Smooth muscle cell (in vitro differentiated cells): ENCODE results near the gene CTNNB1. TPM values are rescaled to one million over a fixed set of nuclear protein-coding genes. Genes with fewer than 3 reads are reported as not detected.

ENCODE experiments used
- DNase-seq: peaks from one replicate; lab custom pipeline; 2025; ENCODE audit not compliant: unreplicated experiment; lab: John Stamatoyannopoulos, UW
- H2AFZ ChIP-seq: fragments of 200-600 bp; sonication (generic); 2 replicates; pipeline ENCODE4 v1.6.0; 2016; ENCODE audit warnings: antibody characterized with exemption, low read depth, mild to moderate bottlenecking
- H3F3A ChIP-seq: fragments of 200-600 bp; sonication (generic); 2 replicates; pipeline ENCODE4 v1.6.0; 2017; ENCODE audit warnings: antibody characterized with exemption, low read depth
- H3K27ac ChIP-seq: fragments of 200-600 bp; sonication (generic); 2 replicates; pipeline ENCODE4 v1.5.1; 2016; ENCODE audit warnings: low read depth, mild to moderate bottlenecking
- H3K27me3 ChIP-seq: fragments of 200-600 bp; sonication (generic); 2 replicates; pipeline ENCODE4 v1.6.1; 2016; ENCODE audit warnings: low read depth, mild to moderate bottlenecking
- H3K36me3 ChIP-seq: fragments of 200-600 bp; sonication (generic); 2 replicates; pipeline ENCODE4 v1.5.1; 2016; ENCODE audit warnings: low read depth
- H3K4me1 ChIP-seq: fragments of 200-600 bp; sonication (generic); 2 replicates; pipeline ENCODE4 v1.5.1; 2016; ENCODE audit warnings: low read depth
- H3K4me2 ChIP-seq: fragments of 200-600 bp; sonication (generic); 2 replicates; pipeline ENCODE4 v1.6.0; 2016; ENCODE audit warnings: mild to moderate bottlenecking
- H3K4me3 ChIP-seq: fragments of 200-600 bp; sonication (generic); 2 replicates; pipeline ENCODE4 v1.5.1; 2016; ENCODE audit warnings: mild to moderate bottlenecking
- H3K79me2 ChIP-seq: fragments of 200-600 bp; sonication (generic); 2 replicates; pipeline ENCODE4 v1.6.0; 2016; ENCODE audit warnings: low read depth, mild to moderate bottlenecking
- H3K9ac ChIP-seq: fragments of 200-600 bp; sonication (generic); 2 replicates; pipeline ENCODE4 v1.6.0; 2016; ENCODE audit warnings: low read depth
- H3K9me3 ChIP-seq: fragments of 200-600 bp; sonication (generic); replicated peaks from 2 replicates; pipeline ENCODE4 v1.5.1; 2016; ENCODE audit warnings: low read depth
- H4K20me1 ChIP-seq: fragments of 200-600 bp; sonication (generic); 2 replicates; pipeline ENCODE4 v1.6.0; 2016; ENCODE audit warnings: low read depth
- CTCF ChIP-seq: fragments of 200-600 bp; sonication (generic); IDR thresholded peaks from 2 replicates; pipeline ENCODE4 v1.5.1; 2017; ENCODE audit warnings: borderline replicate concordance, mild to moderate bottlenecking, antibody characterized with exemption; ENCODE audit not compliant: insufficient read depth, poor library complexity, severe bottlenecking
- WGBS: methylation state at CpG from one replicate; pipeline ENCODE4 v1.1.7; 2016; ENCODE audit warnings: low lambda C conversion rate; 5-methylcytosine and 5-hydroxymethylcytosine counted together
- polyA plus RNA-seq: library from polyadenylated mRNA; unstranded; fragments of >200 nt; fragmentation: Nextera tagmentation; extraction: Ambion mirVana; gene quantifications from 2 replicates; pipeline ENCODE4 v1.2.1, GENCODE V29; 2016
- total RNA-seq: library from RNA; depleted of rRNA; stranded (reverse); fragments of >200 nt; gene quantifications from 2 replicates; pipeline ENCODE4 v1.2.3, GENCODE V29; 2014

The CTNNB1 gene
- total and polyA plus RNA-seq, 2 experiments from 2014 or later = 167 to 957 TPM

GRCh38 chr3:41213588-41213987, 14.3 kb downstream of the CTNNB1 start:
- H3K9me3 ChIP-seq = no peaks in the 10 kb centered on the region
- H3K4me3 ChIP-seq = no peak overlapping the region
- H3K9ac ChIP-seq = no peak overlapping the region
- peaks cover 100% of the 10 kb centered on the region for H4K20me1 ChIP-seq
- peaks cover 19% of the 10 kb centered on the region for H3K4me1 ChIP-seq
- H3K27ac ChIP-seq = peak overlapping the region; percentile 59
- peaks cover 21% of the 10 kb centered on the region for H3F3A ChIP-seq
- H3K27me3 ChIP-seq = no peaks in the 10 kb centered on the region
- 71% methylated on average over 2 of the region's 2 CpGs for WGBS
- H2AFZ ChIP-seq = no peak overlapping the region
- TF ChIP-seq CTCF = no peak
- H3K4me2 ChIP-seq = peak overlapping the region; percentile 45
- no peak for DNase-seq
- H3K79me2 ChIP-seq = peaks cover 100% of the 10 kb centered on the region
- no peaks in the 10 kb centered on the region for H3K36me3 ChIP-seq

- H3K36me3 ChIP-seq = no peaks in the 10 kb centered on the region
- 78% methylated on average over 2 of the region's 2 CpGs for WGBS
- no peak for DNase-seq
- H3K4me2 ChIP-seq = peak overlapping the region; percentile 16
- peak overlapping the region; percentile 15 for H3K27ac ChIP-seq
- peaks cover 13% of the 10 kb centered on the region for H3F3A ChIP-seq
- no peak overlapping the region for H2AFZ ChIP-seq
- peaks cover 100% of the 10 kb centered on the region for H4K20me1 ChIP-seq
- H3K9me3 ChIP-seq = no peaks in the 10 kb centered on the region
- H3K9ac ChIP-seq = no peak overlapping the region
- H3K4me3 ChIP-seq = no peak overlapping the region
- H3K27me3 ChIP-seq = no peaks in the 10 kb centered on the region
- H3K79me2 ChIP-seq = peaks cover 100% of the 10 kb centered on the region
- H3K4me1 ChIP-seq = peaks cover 19% of the 10 kb centered on the region
- no peak for TF ChIP-seq CTCF
Observed at GRCh38 chr3:41216422-41216821, 17.1 kb downstream of the CTNNB1 start.

GRCh38 chr3:41216993-41217392, 17.7 kb downstream of the CTNNB1 start:
- H3K9me3 ChIP-seq = no peaks in the 10 kb centered on the region
- peaks cover 12% of the 10 kb centered on the region for H3F3A ChIP-seq
- H4K20me1 ChIP-seq = peaks cover 100% of the 10 kb centered on the region
- peak overlapping the region; percentile 16 for H3K4me2 ChIP-seq
- peaks cover 100% of the 10 kb centered on the region for H3K79me2 ChIP-seq
- WGBS = 24% methylated on average over 1 of the region's 1 CpG
- no peak overlapping the region for H3K9ac ChIP-seq
- H3K27ac ChIP-seq = peak overlapping the region; percentile 15
- H3K36me3 ChIP-seq = no peaks in the 10 kb centered on the region
- H2AFZ ChIP-seq = no peak overlapping the region
- no peak for DNase-seq
- TF ChIP-seq CTCF = no peak
- no peaks in the 10 kb centered on the region for H3K27me3 ChIP-seq
- H3K4me3 ChIP-seq = no peak overlapping the region
- peaks cover 19% of the 10 kb centered on the region for H3K4me1 ChIP-seq

- no peak overlapping the region for H3K4me3 ChIP-seq
- H3K79me2 ChIP-seq = peaks cover 100% of the 10 kb centered on the region
- peak overlapping the region; percentile 11 for H3K4me2 ChIP-seq
- H3K9me3 ChIP-seq = no peaks in the 10 kb centered on the region
- no peak overlapping the region for H3K9ac ChIP-seq
- peak overlapping the region; percentile 4 for H3K27ac ChIP-seq
- DNase-seq = no peak
- peaks cover 100% of the 10 kb centered on the region for H4K20me1 ChIP-seq
- no peak overlapping the region for H2AFZ ChIP-seq
- no peaks in the 10 kb centered on the region for H3K27me3 ChIP-seq
- peaks cover 14% of the 10 kb centered on the region for H3K4me1 ChIP-seq
- H3F3A ChIP-seq = peaks cover under 1% of the 10 kb centered on the region
- peaks cover 3% of the 10 kb centered on the region for H3K36me3 ChIP-seq
- 100% methylated on average over 1 of the region's 1 CpG for WGBS
- no peak for TF ChIP-seq CTCF
Observed at GRCh38 chr3:41219424-41219823, 20.1 kb downstream of the CTNNB1 start.
